HepG2 (cell line): ENCODE data around the gene WDR27. TPM values are rescaled to one million over a fixed set of nuclear protein-coding genes. Genes with fewer than 3 reads are reported as not detected.

Source experiments
- ATAC-seq: fragments of 200-7000 bp; cut with Tn5 transposase; 3 replicates; pipeline ENCODE4 v1.9.1; 2020; ENCODE audit warnings: mild to moderate bottlenecking, moderate library complexity
- BruUV-seq: library from RNA; stranded (reverse); fragments of 400-500 nt; replicated peaks from 2 replicates; lab custom pipeline; 2021; lab: Mats Ljungman, UMichigan
- CTCF ChIA-PET: fragments of 300-600 bp; formaldehyde crosslinking; extraction: SDS; loops from one replicate; lab custom pipeline; 2021; ENCODE audit warnings: low total read pairs, inconsistent platforms, low intra/inter-chr PET ratio; lab: Yijun Ruan, JAX
- POLR2A ChIA-PET: fragments of 350-600 bp; sonication (Branson Sonifier 250); formaldehyde crosslinking; loops from one replicate; lab custom pipeline; 2020; ENCODE audit warnings: antibody characterized with exemption, inconsistent platforms; lab: Yijun Ruan, JAX
- DNase-seq: peaks from one replicate; pipeline ENCODE4 v3.0.0-alpha.2; 2015; ENCODE audit warnings: low spot score
- FAIRE-seq: peaks from 3 replicates; lab custom pipeline; 2011; peaks lifted over from hg19 to GRCh38; lab: Jason Lieb, UNC
- H2AFZ ChIP-seq: one replicate; pipeline ENCODE4 v1.6.1; 2011; ENCODE audit warnings: low read length, inconsistent platforms
- H3K27ac ChIP-seq: fragments of 300-600 bp; 3 replicates; pipeline ENCODE4 v1.8.0; 2011; ENCODE audit warnings: mixed run types, mild to moderate bottlenecking, mixed read lengths, low read length, inconsistent platforms; ENCODE audit not compliant: insufficient read depth; ENCODE audit errors: extremely low read length
- H3K27me3 ChIP-seq, 2 experiments: fragments of 200-600 bp in 1 of 2; 2 replicates in 1 of 2; 3 replicates in 1 of 2; pipeline versions ENCODE4 v1.6.0 to v1.8.0; 2011; ENCODE audit warnings: low read length in 2 of 2, mild to moderate bottlenecking in 2 of 2, moderate library complexity in 2 of 2, inconsistent platforms in 1 of 2; ENCODE audit not compliant: insufficient read depth in 2 of 2, control insufficient read depth in 1 of 2
- H3K36me3 ChIP-seq, 2 experiments: fragments of 200-600 bp in 1 of 2; replicated peaks in 1 of 2; 2 replicates in 1 of 2; 3 replicates in 1 of 2; pipeline versions ENCODE4 v1.5.1 to v1.8.0; 2011; ENCODE audit warnings: low read length in 2 of 2, inconsistent platforms in 1 of 2; ENCODE audit not compliant: insufficient read depth in 2 of 2, control insufficient read depth in 1 of 2
- H3K4me1 ChIP-seq: 2 replicates; pipeline ENCODE4 v1.5.1; 2012; ENCODE audit warnings: low read length, inconsistent platforms; ENCODE audit not compliant: insufficient read depth
- H3K4me2 ChIP-seq: 2 replicates; pipeline ENCODE4 v1.6.0; 2011; ENCODE audit warnings: low read depth, low read length, inconsistent platforms
- H3K4me3 ChIP-seq, 3 experiments: fragments of 200-600 bp in 1 of 3; sonication (generic), shearing (Covaris generic) in 1 of 3; replicated peaks in 1 of 3; 2 replicates each; pipeline ENCODE4 v1.5.1; 2011 to 2016; ENCODE audit warnings: low read length in 3 of 3, inconsistent platforms in 2 of 3, low read depth in 2 of 3, mild to moderate bottlenecking in 2 of 3, control low read depth in 1 of 3, mixed read lengths in 1 of 3; ENCODE audit not compliant: insufficient read depth in 1 of 3
- H3K79me2 ChIP-seq: one replicate; pipeline ENCODE4 v1.6.1; 2011; ENCODE audit warnings: low read length, inconsistent platforms; ENCODE audit not compliant: insufficient read depth
- H3K9ac ChIP-seq: 2 replicates; pipeline ENCODE4 v1.6.0; 2011; ENCODE audit warnings: mild to moderate bottlenecking, low read depth, low read length, inconsistent platforms; ENCODE audit not compliant: insufficient read depth
- H3K9me3 ChIP-seq: 2 replicates; pipeline ENCODE4 v1.5.1; 2012; ENCODE audit warnings: mild to moderate bottlenecking, low read length
- H4K20me1 ChIP-seq: 2 replicates; pipeline ENCODE4 v1.6.0; 2011; ENCODE audit warnings: inconsistent platforms, mild to moderate bottlenecking, low read length, moderate library complexity; ENCODE audit not compliant: insufficient read depth
- YY1 ChIP-seq: IDR thresholded peaks from 2 replicates; pipeline ENCODE4 v1.6.1; 2011; ENCODE audit warnings: low read length, low read depth, moderate library complexity, mild to moderate bottlenecking; ENCODE audit not compliant: insufficient read depth, insufficient replicate concordance
- ZNF225 ChIP-seq: sonication (generic); formaldehyde crosslinking; IDR thresholded peaks from 2 replicates; pipeline ENCODE4 v1.4.0; 2020; ENCODE audit warnings: mild to moderate bottlenecking, missing genetic modification reagents
- ZNF776 ChIP-seq: sonication (generic); formaldehyde crosslinking; IDR thresholded peaks from 2 replicates; pipeline ENCODE4 v1.4.0; 2020; ENCODE audit warnings: mild to moderate bottlenecking, missing genetic modification reagents
- WGBS: methylation state at CpG from one replicate; pipeline ENCODE4 v1.1.6; 2017; ENCODE audit warnings: low lambda C conversion rate; 5-methylcytosine and 5-hydroxymethylcytosine counted together
- in situ Hi-C: cut with HindIII; loops from 2 replicates; pipeline ENCODE4 v1.10.0; 2017; ENCODE audit warnings: low pct_unique_long_range_greater_than_20kb; ENCODE audit not compliant: extremely low pct_ligation_motif_present
- intact Hi-C: fragments of 100-400 bp; cut with micrococcal nuclease; formaldehyde crosslinking; loops from one replicate; pipeline ENCODE4 v1.10.0; 2022; ENCODE audit not compliant: unreplicated experiment
- polyA plus RNA-seq, 8 experiments: library from polyadenylated mRNA; depleted of rRNA in 3 of 8; stranded (reverse) in 7 of 8; unstranded in 1 of 8; fragments of >200 nt; fragmentation: Illumina TruSeq in 4 of 8; extraction: Trizol in 4 of 8; gene quantifications; 2 replicates each; pipeline versions ENCODE4 v1.2.1 to v1.2.3, GENCODE V29; 2011 to 2016; ENCODE audit warnings: low read depth in 4 of 8, missing spikeins in 1 of 8, mixed read lengths in 1 of 8; ENCODE audit not compliant: insufficient read depth in 1 of 8
- total RNA-seq, 5 experiments: library from RNA; depleted of rRNA; stranded (reverse); fragments of >200 nt; fragmentation: Illumina TruSeq; extraction: Trizol; gene quantifications; 2 replicates each; pipeline ENCODE4 v1.2.3, GENCODE V29; 2016; ENCODE audit warnings: low read depth in 1 of 5
- TF ChIP-seq, protein P1 (sequence below): sonication (generic); formaldehyde crosslinking; IDR thresholded peaks from 2 replicates; pipeline ENCODE4 v1.8.0; 2022; ENCODE audit warnings: missing genetic modification reagents, mild to moderate bottlenecking, borderline replicate concordance
- TF ChIP-seq, protein P2 (sequence below), 2 experiments: sonication (generic) in 1 of 2; formaldehyde crosslinking in 1 of 2; IDR thresholded peaks; 2 replicates each; pipeline versions ENCODE4 v1.4.0 to v1.6.1; 2016 to 2020; ENCODE audit warnings: borderline replicate concordance in 1 of 2, low read depth in 1 of 2, mild to moderate bottlenecking in 1 of 2, missing genetic modification reagents in 1 of 2

Gene WDR27
- total and polyA plus RNA-seq, 2 of the 13 experiments (the other 11 are each of a cell fraction or from before 2014, with no cell fraction given), result 34.1 to 80.3 TPM

DNA sequence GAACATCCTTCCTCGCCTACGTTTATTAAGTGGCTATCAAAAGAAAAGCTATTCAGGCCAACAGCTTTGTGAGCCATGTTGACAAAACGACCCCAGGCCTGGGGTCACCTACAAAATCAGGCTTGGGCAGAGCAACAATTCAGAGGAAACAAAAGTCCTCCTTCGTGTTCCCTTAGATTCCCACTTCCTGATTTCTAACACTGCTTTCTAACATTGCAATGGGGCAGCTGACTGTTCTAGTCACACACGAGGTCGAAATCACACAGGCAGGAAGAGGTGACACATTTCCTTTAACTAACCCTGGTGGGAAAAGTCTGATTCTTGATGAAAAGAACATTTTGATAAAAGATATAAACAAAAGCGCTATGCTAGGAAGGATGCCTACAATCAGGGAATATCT lies 31.9 kb downstream of the WDR27 start:
- no peak overlapping the region for H3K4me2 ChIP-seq
- H3K4me3 ChIP-seq, result no peak overlapping the region
- no peaks in the 10 kb centered on the region for H3K27me3 ChIP-seq
- H3K4me1 ChIP-seq, result no peaks in the 10 kb centered on the region
- no peaks in the 10 kb centered on the region for H3K79me2 ChIP-seq
- POLR2A ChIA-PET, result no interaction called here
- TF ChIP-seq, protein P1, sequence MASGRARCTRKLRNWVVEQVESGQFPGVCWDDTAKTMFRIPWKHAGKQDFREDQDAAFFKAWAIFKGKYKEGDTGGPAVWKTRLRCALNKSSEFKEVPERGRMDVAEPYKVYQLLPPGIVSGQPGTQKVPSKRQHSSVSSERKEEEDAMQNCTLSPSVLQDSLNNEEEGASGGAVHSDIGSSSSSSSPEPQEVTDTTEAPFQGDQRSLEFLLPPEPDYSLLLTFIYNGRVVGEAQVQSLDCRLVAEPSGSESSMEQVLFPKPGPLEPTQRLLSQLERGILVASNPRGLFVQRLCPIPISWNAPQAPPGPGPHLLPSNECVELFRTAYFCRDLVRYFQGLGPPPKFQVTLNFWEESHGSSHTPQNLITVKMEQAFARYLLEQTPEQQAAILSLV (CRISPR knock-in tag), result no peak
- TF ChIP-seq ZNF225, result no peak
- no peak for TF ChIP-seq ZNF776
- no peak for TF ChIP-seq YY1
- TF ChIP-seq, protein P2, sequence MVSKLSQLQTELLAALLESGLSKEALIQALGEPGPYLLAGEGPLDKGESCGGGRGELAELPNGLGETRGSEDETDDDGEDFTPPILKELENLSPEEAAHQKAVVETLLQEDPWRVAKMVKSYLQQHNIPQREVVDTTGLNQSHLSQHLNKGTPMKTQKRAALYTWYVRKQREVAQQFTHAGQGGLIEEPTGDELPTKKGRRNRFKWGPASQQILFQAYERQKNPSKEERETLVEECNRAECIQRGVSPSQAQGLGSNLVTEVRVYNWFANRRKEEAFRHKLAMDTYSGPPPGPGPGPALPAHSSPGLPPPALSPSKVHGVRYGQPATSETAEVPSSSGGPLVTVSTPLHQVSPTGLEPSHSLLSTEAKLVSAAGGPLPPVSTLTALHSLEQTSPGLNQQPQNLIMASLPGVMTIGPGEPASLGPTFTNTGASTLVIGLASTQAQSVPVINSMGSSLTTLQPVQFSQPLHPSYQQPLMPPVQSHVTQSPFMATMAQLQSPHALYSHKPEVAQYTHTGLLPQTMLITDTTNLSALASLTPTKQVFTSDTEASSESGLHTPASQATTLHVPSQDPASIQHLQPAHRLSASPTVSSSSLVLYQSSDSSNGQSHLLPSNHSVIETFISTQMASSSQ (IDR thresholded peaks at IDR 0.05; ENCODE audit: low read depth), result no peak
- TF ChIP-seq, protein P2 (CRISPR knock-in tag; IDR thresholded peaks at IDR 0.05; ENCODE audit: borderline replicate concordance), result no peak
- TF ChIP-seq, all 625 proteins: peak for 0
- Histone ChIP-seq H3K27ac (no peak overlapping the region), H2AFZ (no peak overlapping the region), H3K9ac (no peak overlapping the region), H4K20me1 (no peaks in the 10 kb centered on the region), H3K36me3 (peaks cover 31 to 73% of the 10 kb centered on the region in 2 experiments), H3K9me3 (no peaks in the 10 kb centered on the region)
- 86% methylated on average over 7 of the region's 7 CpGs for WGBS
- FAIRE-seq, result no peak
- intact Hi-C loops, result no loop called here
- in situ Hi-C loops, result no loop called here
- ATAC-seq, result no peak
- CTCF ChIA-PET, result no interaction called here
- DNase-seq, result no peak
- BruUV-seq, result no TSS peak
